NCI-H2227 treated with DMSO at 0.1 percent for 48 hours (cell line): ENCODE data around the gene PLAU.
A peak's percentile ranks its signal among the peaks of the same experiment; 100 is the strongest.

ENCODE experiments used
- DNase-seq: peaks from one replicate; lab custom pipeline; 2025; lab: John Stamatoyannopoulos, UW

Gene PLAU

DNA sequence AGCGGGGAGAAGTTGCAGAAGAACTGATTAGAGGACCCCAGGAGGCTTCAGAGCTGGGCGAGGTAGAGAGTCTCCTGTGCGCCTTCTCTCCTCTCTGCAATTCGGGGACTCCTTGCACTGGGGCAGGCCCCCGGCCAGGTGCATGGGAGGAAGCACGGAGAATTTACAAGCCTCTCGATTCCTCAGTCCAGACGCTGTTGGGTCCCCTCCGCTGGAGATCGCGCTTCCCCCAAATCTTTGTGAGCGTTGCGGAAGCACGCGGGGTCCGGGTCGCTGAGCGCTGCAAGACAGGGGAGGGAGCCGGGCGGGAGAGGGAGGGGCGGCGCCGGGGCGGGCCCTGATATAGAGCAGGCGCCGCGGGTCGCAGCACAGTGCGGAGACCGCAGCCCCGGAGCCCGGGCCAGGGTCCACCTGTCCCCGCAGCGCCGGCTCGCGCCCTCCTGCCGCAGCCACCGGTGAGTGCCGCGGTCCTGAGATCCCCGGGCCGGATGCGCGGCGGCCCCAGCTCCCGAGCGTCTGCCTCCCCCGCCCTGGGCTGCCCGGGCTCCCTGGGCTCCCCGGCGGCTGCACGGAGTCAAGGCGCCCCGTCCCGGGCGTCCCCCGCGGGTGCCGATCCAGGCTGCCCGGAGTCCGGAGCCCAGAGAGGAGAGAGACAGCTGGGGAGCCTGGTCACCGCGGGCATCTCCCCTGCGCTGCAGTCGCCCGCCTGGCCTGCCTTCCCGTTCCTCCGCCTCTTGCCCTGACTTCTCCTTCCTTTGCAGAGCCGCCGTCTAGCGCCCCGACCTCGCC lies at the start of gene PLAU:
PLAU (plus strand) TSS at position 369 of the 789 bp plus-strand sequence. CDS start 424 bp downstream, outside the sequence.
- no peak for DNase-seq

GRCh38 chr10:73862011-73862410 lies 48.9 kb upstream of the PLAU start:
- DNase-seq = no peak

DNA sequence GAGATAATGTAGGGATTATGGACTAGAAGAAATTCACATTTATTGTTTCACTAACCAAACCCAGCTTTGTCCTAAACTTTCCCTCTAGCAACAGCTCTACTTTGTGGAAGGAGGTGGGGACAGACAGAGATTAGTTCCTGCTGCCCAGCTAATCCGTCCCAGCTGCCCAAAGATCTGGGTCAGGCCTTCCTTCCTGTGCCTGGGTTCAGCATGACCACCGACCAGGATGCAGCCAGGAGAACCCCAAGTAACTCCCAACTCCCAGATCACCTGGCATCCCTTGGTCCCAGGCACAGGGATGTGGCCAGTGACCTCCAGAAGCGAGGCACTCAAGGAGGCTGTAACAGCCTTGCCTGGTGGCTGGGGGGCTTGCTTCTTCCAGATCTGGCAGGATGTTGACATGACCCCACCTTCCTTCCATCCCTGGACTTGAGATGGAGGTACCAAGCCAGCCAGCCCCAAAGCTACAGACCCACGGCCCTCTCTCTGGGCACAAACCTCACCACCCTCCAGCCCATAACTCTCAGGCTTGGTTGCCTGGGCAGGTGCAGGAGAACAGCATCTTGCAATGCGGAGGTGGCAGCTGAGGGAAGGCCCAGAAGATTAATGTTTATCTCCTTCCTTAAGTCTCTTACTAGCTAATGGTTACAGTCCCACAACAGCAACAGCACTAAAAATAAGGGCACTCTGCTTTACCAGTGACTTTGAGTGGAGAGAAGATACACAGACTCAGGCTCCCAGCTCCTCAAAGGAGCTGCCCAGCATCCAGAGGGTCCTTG lies 47.7 kb upstream of the PLAU start:
- DNase-seq = no peak

GRCh38 chr10:73864229-73864628 lies 46.7 kb upstream of the PLAU start:
- DNase-seq = no peak

- DNase-seq = no peak
Measured at GRCh38 chr10:73865107-73865458, 45.8 kb upstream of the PLAU start.

GRCh38 chr10:73865459-73866442 lies 45.2 kb upstream of the PLAU start:
- no peak for DNase-seq

- no peak for DNase-seq
Measured at GRCh38 chr10:73866621-73867020, 44.3 kb upstream of the PLAU start.

DNA sequence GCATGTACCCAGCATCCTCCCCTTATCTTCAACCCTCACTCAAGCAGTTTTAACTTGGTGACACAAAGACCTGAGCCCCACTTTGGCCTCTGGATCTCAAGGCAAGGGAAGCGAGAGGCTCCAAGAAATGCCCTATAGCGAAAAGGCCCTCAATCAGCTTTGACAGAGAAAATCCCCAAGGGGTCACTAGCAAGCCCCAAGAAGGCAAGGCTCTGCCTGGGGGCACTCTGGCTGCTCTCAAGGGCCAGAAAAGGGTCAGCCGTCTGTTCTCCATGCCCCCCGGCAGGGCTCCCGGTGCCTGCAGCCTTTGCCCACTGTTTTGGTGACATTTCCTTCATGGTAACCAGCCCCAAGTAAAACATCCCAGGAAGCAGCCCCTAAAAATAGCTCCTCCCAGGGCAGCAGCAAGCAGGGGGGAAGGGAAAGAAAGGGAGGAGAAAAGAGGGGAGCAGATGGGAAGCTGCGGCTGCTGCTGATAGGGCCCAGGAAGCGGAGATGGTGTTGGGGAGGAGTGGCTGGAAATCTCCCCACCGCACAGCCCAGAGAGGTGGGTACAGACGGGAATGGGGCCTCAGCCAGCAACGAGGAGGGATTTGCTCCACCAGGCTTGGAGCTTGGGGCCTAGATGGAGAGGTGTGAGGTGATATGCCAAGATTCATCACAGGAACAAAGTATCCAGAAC lies 43.7 kb upstream of the PLAU start:
- DNase-seq = no peak

DNA sequence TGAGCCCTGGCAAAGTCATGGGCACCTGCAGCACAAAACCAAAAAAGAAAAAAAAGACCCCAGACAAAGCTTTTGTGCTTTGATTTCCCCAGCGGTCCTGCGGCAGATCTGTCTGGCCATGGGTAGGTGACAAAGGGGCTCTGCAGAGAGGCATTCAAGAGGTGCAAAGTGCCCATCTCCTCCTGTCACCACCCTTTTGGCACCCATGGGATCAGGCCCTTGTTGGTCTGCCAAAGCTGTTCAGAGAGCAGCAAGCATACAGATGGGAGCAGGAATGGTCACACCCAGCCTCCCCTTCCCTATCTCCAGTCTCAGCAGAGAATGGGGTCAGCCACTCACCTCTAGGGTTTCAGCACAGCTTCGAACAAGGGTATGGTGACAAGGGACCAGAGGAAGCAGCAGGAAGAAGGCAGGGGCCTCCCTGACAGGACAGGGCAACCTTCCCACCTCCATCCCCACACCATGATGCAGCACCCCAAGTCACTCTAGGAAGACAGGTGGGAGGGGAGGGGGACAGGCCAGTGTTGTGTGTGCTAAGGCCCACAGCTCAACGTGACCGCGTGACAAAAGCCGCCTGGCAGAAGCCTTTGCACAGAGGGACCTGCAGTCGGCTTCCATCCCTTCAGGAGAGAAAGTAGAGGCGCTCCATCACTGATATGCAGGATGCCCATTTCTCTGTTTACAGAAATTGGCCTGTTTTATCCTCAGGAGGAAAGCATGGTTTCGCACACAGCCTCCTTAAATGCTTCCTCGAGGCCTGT lies 42.9 kb upstream of the PLAU start:
- no peak for DNase-seq

DNA sequence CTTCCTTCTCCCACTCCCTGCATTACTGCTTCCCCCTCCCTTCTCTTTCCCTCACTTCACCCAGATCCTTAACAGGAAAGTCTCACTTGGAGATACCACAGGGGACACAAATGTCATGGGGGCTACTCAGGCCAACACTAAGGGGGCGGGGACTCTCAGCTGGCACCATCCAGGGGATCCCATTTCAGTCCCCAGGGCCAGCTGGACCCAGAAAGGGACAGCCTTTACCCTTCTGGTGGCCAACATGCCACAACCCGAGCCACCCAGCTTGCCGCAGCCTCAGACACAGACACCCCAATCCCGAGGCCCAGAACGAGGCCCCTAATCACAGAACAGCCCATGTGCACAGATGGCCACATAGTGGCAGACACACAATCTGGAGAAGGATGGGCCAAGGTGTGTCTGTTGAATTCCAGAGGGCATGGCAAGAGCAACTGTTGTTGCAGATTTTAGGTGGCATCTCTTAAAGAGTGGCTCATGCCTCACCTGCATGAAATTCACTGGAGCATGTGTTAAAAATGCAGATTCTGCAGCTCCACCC lies 42.2 kb upstream of the PLAU start:
- DNase-seq = no peak

DNA sequence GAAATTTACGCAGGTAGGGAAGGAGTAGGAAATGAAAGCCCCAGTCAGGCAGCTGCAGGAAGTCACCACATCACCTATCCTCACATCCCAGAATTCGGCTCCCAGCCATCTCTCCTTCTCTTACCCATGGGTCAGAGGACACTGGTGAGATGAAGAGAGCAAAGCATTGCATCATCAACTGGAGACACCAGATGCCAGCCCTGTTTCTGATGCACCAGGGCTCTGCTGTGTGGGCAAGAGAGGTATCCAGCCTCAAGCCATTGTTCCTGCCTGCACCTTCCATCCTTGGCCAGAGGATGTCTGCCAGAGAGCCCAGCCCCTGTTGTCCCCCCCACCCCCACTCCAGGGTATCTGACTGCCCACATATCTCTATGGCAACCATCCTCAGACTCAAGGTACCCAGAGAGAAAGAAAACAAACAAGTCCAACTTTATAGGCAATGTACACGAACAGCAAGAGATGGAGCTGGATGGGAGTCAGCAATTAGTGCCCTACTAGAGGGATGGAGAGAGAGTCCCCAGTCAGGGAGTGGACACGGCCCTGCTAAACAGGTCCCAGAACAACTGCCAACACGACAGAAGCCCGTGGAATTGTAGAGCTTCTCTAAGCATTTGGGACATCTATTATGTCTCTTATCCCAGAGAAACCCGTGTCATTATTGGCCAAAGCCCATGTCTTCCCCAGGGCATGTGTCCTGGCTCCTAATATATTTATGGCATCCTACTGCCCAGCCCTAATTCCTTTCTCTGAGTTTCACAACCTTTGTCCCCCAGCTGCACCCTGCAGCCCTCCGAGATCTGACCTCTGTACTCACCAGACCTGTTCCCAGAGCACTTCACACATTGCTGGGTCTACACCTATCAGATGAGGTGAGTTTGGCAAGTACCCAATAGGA lies 39.4 kb upstream of the PLAU start:
- no peak for DNase-seq

GRCh38 chr10:73872190-73872710 lies 38.7 kb upstream of the PLAU start:
- DNase-seq = no peak

- no peak for DNase-seq
Measured at GRCh38 chr10:73873142-73873837, 37.6 kb upstream of the PLAU start.

DNA sequence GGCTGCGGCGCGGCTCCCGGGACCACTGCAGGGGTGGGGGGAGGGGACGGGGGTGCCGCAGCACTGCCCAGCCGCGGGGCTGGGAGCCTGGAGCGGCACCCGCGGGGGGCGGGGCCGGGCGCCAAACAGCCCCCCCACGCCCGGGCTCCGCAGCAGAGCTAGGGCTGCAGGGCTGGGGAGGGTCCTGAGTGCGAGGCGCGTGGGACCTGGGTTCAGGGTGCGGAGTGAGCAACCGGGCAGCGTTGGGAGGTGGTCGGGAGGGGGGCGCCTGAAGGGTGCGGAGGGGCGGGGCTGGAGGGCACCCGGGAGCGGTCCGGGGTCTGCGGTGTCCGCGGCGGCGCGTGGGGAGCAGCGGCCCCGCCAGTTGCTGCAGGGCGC lies 37.1 kb upstream of the PLAU start:
- DNase-seq = no peak

DNA sequence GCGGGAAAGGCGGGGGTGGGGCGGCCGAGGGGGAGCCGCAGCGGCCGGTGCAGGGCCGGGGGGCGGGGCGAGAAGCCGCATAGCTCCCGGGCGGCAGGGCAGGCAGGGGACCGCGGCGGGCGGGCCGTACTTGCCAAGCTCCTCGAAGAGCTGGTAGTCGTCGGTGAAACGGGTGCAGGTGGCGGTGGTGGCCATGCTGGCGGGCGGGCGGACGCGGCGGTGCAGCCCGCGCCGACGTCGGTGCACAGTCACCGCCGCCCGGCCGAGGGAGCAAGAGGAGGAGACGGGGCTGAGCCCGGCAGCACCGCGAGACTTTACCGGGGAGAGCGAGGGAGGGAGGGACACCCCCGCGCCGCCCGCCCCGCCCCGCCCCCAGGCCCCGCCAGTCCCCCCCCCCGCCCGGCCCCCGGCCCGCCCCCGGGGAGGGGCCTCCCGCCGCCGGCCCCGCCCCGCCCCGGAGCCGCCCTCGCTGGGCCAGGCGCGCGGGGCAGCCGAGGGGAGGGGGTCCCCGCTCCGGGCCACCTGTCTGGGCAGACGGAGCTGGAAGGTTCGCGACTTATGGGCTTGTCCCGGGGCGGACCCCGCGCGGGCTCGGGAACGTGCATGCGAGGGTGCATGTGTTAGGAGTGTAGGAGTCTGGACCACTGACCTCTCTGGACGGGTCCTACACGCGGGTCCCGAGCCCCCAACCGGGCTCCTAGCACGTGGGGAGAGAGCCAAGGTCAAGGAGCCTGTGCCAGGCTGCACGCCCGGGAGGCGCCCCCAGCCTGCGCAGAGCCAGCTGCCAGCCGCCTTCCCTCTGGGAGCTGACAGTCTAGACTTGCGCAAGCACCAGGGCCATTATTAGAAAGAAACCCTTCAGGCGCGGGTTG lies 36.4 kb upstream of the PLAU start, which contains the start of gene CAMK2G:
CAMK2G (minus strand) TSS at position 289 of the 872 bp plus-strand sequence; CDS start at position 195, 94 bp downstream.
- peak; percentile 21 for DNase-seq

DNA sequence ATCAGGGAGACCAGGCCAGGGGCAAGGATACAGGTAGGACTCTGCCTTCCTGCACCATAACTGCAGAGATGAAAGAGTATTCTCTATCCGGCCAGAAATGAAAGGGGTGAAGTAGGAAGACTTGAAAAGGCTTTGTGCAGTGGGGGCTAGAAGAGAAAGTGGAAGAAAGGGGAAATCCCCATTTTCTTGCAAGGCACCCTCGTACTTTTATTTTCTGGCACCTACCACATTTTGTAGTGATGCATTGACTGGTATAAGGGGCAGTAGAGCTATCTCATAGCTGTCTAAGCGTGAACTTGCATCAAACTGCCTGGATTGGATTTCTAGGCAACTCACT lies 35.8 kb upstream of the PLAU start:
- DNase-seq = no peak

GRCh38 chr10:73876157-73876556 lies 34.8 kb upstream of the PLAU start:
- DNase-seq = no peak

DNA sequence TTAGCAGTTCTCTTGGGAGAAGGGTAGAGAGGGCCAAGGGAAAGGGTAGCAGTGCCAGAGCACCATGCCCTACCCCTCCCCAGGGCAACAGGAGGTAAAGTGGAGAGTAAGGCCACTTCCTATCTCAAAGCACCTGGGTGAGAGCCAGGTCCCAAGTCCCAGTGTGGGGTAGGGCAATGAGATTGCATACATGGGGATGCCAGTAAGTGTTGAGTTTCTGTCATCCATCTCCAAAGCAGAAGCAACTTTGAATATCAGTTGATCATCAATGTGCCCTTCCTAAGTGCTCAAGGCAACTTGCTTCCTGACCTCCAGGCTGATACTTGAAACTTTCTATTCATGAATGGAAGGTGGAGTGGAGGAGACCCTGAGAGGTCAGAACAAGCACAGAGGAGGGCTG lies 34.4 kb upstream of the PLAU start:
- no peak for DNase-seq
